GM19463 (cell line): ENCODE measurements around the gene MAML2.

ENCODE experiments used
- ATAC-seq: cut with Tn5 transposase; IDR thresholded peaks from one replicate; pipeline ENCODE4 v1.9.1; 2021; ENCODE audit warnings: mild to moderate bottlenecking, moderate library complexity; ENCODE audit not compliant: unreplicated experiment

MAML2 gene

GRCh38 chr11:96342961-96343711, at the start of gene MAML2:
Gene MAML2 (minus strand): TSS chr11:96343195. CDS start chr11:96341895, 1,300 bp downstream.
- ATAC-seq: peak; percentile 69

- ATAC-seq: no peak
These were observed 48.8 kb upstream of the MAML2 start for GRCh38 chr11:96391698-96392307.

DNA sequence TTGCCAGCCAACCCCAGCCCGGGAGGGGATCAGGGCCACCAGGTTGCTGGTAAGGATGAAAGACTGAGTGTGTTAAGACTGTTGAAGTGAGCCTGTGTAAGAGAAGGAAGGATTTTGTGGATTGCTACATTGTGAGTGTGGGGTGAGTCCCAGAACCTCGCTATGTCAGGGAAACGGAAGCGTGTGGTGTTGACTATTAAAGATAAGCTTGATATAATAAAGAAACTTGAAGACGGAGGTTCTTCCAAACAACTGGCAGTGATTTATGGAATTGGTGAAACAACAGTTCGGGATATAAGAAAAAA, 47.4 kb upstream of the MAML2 start:
- ATAC-seq: no peak

GRCh38 chr11:96389720-96390487, 46.9 kb upstream of the MAML2 start, which contains the start of the genes CCDC82 and JRKL:
Gene CCDC82 (minus strand): TSS chr11:96389912. CDS start chr11:96384747, 5,165 bp downstream.
Gene JRKL (plus strand): TSS chr11:96390013. CDS start chr11:96390650, 637 bp downstream.
- ATAC-seq: peak; percentile 91

DNA sequence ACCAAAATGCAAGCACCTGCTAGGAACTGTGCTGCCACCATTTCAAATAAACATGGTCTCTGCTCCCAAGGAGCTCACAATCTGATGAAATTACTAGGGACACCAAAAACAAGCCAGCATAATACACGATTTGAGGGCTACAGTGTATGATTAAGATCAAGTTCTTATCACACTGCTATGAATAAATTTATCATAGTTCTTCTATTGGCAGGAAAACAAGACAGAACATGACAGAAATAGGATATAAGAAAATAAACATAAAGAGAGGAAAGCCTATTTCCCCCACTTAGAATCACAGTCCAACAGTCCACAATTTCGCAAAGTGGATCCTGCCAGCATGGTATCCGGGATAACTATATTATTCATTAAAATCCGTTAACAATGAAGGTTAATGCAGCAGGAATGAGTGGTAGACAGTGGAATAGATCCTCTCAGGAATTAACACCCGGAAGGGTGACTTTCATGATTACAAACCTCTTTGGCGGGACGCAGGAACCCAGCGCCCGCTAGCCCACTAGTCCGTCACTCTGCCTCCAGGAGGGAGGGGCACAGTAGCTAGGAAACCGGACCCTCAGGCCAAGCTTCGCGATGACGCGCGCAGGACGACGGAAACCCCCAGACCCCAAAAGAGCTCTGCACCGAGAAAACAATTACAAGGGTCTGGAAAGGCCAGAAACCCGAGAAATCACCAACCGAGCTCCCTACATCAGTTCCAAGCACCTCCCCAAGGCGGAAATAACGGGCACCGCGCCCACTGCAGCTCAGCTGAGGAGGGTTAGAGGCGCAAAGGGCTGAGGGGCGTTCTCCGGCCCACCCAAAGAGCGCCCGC, 46.1 kb upstream of the MAML2 start:
- ATAC-seq: peak; percentile 48

DNA sequence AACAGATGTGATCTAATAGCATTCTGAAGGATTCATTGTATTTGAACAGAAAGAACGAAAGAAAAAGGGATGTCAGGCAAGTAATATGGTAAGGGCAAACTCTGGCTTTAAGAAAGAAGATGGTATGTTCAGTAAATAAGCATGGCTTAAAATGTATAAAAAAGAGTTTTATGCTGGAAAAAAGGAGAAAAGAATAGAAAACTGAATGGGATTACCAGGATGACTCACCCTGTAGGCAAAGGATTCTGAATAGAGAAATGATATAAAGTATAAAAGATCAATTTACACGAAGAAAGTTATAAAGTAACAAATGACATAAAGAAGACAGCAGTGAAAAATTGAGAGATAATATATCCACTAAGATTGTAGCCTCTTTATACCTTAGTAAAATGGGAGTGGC, 42.2 kb upstream of the MAML2 start:
- ATAC-seq: no peak

- no peak for ATAC-seq
These were observed 41.2 kb upstream of the MAML2 start for GRCh38 chr11:96384156-96384555.

DNA sequence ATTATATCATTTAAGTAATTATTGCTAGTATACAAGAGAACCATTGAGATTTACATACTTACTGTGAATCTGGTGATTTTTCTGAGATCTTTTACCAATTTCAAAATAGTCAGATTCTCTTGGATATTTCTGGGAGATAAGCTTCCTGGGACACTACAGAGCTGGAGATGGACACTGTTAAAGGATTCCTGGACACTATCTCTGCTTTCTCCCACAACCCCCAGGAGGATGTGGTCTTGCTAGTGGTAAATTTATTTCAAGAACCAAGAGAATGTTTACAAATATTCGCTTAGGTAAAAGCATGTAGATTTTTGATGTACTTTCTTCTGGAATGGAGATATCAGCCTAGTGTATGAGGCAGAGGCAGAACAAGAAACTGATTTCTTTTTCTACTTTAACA, 33.8 kb upstream of the MAML2 start:
- ATAC-seq: no peak

DNA sequence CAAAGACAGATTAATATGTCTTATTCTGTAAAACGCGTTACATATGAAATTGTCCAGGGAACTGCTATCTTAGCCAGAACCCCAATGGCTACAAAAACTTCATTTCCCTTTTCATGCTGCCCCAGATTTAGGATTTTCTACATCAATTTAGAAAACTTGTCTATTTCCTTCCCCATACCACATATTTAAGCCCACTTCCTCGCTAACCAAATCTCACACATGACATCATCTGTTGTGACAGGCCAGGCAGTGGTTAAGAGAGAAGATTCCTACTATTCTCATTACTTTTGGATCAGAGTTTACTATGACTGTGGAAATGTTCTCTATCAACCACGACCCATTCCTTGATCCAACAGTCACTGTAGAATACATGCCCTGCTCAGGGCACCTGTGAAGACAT, 30.8 kb upstream of the MAML2 start:
- ATAC-seq: no peak

DNA sequence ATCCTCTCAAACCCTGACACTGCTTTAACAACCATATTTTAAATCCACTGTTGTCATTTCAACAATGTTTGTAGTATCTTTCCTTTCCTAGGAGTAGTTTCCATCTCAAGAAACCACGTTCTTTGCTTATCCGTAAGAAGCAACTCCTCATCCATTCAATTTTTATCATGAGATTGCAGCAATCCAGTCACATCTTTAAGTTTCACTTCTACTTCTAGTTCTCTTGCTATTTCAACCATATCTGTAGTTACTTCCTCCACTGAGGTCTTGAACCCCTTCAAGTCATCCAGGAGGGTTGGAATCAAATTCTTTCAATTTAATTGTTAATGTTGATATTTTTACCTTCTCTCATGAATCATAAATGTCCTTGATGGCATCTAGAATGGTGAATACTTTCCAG, 24.3 kb upstream of the MAML2 start:
- ATAC-seq: no peak

DNA sequence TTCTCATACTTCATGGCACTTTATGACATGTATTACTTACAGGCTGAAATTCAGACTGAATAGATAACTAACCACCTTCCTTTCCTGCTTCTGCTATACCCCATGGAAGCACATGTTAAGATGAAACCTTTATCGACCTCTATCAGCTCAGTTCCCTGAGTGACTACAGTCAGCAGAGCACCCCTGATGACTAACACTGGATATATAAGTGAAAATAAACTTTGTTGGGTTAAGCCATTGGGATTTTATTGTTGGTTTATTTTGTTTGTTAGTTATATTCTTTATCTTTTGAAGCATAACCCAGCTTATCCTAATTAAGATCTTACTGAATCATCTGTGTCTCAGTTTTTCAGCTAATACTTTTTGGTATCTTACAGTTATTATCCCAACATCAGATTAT, 23.0 kb upstream of the MAML2 start:
- ATAC-seq: no peak

GRCh38 chr11:96365493-96365892, 22.5 kb upstream of the MAML2 start:
- ATAC-seq: no peak

GRCh38 chr11:96361778-96362177, 18.8 kb upstream of the MAML2 start:
- no peak for ATAC-seq

DNA sequence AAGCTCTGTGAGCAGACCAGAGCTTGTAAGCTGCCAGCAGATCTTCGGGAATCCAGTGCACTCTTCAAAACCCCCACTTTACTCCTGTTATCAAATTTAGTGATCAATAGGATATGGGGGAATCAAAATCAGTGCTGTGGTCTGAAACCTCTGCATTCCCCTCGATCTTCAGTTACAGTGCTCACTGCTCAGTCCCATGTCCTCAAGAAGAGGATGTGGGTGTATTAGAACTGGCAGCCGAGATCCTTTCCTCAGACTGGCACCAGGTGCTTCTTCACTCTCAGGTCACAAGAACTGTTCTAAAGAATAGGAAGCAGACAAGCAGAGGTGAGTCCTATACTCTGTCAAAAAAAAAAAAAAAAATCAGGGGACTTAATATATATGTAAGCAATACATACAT, 15.3 kb upstream of the MAML2 start:
- no peak for ATAC-seq

DNA sequence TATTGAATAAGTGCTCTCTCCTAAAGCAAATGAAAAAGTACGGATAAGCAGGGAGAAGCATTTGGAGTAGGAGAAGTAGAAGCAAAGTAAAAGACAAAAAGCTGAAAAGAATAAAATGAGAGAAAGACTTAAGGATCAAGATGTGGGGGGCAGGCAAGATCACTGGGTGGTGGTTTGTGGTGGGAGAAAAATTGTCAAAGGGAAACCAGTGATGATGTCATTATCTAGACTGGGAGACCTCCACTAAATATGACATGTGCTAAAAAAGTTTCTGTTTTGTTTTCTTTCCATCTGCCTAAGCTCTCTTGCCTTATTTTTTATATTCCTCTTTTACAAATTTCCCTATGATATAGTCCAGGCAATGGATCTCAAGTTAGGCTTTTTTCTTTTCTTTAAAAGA, 14.8 kb upstream of the MAML2 start:
- peak; percentile 76 for ATAC-seq

GRCh38 chr11:96356848-96357247, 13.9 kb upstream of the MAML2 start:
- no peak for ATAC-seq

GRCh38 chr11:96342014-96342960, 708 bp downstream of the MAML2 start:
- no peak for ATAC-seq

GRCh38 chr11:96341211-96342013, 1.6 kb downstream of the MAML2 start:
- peak; percentile 28 for ATAC-seq

- no peak for ATAC-seq
These were observed 2.5 kb downstream of the MAML2 start for GRCh38 chr11:96340555-96340885.
